KBM-7 (cell line): ENCODE results near the gene BICDL1.

Experiments used
- DNase-seq: peaks from one replicate; pipeline ENCODE4 v3.0.0-alpha.2; 2015
- in situ Hi-C: fragments of 300-500 bp; cut with MboI; formaldehyde crosslinking; loops from 2 replicates; pipeline ENCODE4 v1.14.3; 2020; ENCODE audit warnings: low sequenced_read_pairs, low pct_unique_long_range_greater_than_20kb, mixed read lengths

The BICDL1 gene

DNA sequence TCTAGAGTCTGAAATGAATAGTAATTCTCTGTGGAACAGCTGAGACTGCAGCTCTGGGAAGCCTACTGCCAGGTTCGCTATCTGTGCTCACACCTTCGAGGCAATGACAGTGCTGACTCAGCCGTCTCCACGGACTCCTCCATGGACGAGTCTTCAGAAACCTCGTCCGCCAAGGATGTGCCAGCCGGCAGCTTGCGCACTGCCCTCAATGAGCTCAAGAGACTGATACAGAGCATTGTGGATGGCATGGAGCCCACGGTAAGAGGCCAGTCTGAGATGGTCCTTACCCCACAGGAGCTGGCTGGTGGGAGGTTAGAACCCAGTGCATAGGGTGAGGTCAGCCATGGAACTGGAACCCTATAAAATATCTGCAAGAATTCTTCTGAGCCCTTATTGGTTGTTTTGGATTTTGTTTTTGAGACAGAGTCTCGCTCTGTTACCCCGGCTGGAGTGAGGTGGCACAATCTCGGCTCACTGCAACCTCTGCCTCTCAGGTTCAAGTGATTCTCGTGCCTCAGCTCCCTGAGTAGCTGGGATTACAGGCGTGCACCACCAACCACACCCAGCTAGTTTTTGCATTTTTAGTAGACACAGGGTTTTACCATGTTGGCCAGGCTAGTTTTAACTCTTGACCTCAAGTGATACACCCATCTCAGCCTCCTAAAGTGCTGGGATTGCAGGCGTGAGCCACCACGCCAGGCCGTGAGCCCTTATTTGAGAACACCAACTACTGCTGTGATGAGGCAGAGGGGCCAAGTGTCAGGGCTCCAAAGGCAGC, 83.6 kb downstream of the BICDL1 start:
- DNase-seq = no peak
- in situ Hi-C loops = no loop called here

DNA sequence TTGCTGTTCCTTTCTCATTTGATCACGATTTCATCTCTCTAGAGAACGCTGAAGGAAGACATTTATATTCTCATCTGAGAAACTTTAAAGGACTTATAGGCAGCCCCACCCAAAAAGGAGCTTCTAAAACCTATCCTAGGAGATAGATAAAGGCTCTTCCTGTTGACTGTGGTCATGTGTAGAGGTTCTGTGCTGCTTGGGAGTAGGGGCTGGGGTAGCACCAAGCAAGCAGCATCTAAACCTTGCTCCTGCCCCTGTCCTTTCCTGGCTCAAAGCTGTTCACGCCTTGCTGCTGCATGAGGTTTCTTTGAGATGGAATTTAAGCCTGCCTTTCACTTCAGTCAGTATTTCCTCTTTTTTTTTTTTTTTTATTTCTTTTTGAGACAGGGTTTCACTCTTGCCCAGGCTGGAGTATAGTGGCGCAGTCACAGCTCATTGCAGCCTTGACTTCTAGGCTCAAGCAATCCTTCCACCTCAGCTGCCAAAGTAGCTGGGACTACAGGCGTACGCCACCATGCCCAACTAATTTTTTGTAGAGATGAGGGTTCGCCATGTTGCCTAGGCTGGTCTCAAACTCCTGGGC, 86.1 kb downstream of the BICDL1 start:
- peak; percentile 44 for DNase-seq
- in situ Hi-C loops = no loop called here

DNA sequence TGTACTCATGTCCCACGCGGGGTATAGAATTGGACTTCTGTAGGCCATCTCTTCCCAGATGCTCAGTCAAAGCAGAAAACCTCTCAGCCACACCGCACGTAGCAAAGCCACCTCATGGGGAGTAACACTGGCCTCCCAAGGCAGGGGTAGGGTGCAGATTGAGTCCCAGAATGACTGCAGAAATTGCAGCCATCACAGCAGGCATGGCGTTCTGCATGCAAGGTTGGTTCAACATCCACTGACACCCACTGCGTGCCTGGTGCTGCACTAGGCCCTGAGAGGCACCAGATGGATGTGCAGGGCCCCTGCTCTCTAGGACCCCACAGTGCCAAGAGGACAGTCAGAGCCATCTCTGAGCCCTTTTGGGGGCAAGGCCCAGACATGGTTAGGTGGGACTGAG, 87.6 kb downstream of the BICDL1 start:
- in situ Hi-C loops = no loop called here
- no peak for DNase-seq

DNA sequence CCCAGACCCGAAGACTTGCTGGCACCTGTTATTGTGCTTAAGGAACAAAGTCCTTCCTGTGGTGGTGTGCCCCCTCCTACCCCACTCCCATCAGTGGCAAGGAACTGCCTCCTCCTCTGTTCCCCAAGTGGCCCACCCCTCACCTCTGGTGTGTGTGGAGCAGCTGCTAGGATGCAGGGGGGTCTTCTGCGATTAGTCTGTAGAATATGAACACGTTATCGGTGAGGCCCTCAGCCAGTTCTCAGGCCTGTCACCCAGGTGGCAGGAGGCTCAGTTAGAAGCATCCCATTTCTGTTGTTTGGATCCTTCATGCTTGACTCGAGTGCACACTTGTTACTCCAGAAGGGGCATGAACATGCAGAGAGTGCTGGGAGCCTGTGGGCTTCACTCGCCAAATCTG, 88.2 kb downstream of the BICDL1 start:
- in situ Hi-C loops = no loop called here
- DNase-seq = no peak

DNA sequence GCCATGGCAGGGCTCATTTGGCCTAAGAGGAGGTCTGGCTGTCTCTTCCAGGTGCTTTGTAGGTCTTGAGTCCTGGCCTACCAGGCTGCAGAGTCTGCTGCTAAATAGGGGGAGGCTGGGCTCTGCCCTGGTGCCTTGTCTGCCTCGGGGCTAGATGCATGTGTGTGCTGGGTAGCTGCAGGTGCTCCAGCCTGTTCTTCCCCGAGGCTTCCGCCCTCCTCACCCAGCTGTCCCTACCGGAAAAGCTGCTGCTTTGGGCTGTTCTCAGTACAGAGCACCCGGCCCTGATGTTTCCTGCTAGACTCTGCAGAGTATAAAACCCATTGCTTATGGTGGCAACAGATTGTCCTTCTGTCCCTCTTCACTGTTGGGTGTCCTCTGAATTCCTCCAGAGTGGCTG, 89.8 kb downstream of the BICDL1 start:
- in situ Hi-C loops = no loop called here
- no peak for DNase-seq

DNA sequence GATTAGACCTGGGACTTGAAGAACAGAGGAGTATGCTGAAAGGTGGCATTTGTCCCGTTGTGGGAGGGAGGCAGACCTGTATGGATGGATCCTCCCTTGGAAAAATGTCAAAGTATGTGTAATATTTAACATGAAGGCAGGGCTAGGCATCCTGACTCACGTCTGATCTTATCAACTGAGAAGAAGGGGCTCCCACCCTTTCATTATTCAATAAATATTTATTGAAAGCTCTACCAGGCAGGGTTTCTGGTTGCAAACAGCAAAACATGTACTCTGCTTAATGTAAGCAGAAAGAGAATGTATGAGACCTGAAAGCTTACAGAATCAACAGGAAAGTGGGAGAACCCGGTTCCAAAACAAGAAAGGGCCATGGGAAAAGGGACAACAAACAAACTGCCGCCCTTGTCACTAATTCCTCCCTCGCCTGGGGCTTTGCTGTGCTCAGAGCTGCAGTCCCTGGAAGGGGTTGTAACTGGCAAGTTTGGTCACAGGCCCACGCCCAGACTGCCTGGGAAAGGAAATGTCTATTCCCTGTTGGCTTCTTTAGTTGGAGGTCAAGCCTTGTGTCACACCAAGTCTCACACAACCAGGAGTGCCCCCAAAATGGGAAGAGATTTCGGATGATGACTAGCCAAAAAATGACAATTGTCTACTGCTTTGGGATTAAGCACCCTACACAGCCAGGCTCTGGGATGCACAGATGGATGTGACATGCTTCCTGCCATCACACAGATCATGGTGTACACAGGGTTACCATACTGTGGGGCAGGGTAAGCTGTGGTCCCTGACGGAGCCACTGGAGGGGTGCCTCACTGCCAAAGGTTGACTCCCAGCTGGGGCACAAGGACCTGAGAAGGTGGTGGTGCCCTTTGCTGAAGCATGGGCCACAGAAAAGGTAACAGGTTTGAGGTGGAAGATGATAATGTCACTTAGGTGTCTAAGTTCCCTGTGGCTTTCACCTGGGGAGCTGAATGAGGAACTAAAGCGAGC, 90.7 kb downstream of the BICDL1 start:
- no peak for DNase-seq
- in situ Hi-C loops = no loop called here

DNA sequence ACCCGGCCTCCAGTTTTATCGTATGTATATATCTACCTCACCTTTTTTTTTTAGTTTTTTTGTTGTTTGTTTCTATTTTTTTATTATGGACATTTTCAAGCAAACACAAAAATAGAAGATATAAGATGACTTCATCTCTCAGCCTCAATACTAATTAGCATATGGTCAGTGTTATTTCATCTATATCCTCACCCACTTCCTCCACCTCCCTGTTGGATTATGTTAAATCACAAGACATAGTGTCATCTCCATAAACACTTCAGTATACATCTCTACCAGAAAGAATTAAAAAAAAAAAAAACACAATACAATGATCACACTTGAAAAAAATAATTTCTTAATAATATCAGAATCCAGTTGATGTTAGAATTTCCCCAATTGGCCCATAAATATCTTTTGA, 92.6 kb downstream of the BICDL1 start:
- in situ Hi-C loops = no loop called here

DNA sequence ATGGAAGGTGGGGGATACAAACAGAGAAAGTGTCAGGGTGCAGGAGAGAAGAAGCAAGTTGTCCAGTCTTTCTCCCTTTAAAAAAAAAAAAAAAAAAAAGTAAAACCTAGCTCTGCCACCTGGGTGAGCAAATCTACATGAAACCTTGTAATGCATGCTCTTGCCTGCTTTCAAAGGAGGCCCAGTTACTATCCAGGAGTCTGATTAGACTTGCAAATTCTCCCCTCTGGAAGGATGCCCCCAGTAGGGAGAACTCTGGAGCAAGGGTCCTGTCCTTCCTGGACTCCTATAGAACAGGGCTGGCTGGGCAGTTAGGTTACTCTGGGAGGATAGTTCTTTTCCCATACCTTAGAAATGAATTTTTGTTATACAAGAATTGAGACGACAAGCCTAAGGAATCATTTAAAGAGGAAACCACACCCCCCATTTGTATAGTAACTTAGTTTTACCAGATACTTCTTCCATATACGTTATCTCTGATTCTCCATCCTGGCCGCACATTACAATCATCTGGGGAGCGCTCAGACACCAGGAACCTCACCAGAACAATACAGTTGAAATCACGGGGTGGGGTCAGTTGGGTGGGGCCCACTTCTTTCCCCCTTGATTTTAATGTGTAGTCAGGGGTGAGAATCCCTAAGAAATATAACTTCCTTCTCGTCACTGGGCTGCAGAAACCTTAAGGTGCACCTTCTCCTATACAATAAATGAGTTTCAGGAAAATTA, 97.0 kb downstream of the BICDL1 start:
- in situ Hi-C loops = no loop called here
- no peak for DNase-seq

More for the DNA sequence above, 92.6 kb downstream of the BICDL1 start:
- DNase-seq = no peak

DNA sequence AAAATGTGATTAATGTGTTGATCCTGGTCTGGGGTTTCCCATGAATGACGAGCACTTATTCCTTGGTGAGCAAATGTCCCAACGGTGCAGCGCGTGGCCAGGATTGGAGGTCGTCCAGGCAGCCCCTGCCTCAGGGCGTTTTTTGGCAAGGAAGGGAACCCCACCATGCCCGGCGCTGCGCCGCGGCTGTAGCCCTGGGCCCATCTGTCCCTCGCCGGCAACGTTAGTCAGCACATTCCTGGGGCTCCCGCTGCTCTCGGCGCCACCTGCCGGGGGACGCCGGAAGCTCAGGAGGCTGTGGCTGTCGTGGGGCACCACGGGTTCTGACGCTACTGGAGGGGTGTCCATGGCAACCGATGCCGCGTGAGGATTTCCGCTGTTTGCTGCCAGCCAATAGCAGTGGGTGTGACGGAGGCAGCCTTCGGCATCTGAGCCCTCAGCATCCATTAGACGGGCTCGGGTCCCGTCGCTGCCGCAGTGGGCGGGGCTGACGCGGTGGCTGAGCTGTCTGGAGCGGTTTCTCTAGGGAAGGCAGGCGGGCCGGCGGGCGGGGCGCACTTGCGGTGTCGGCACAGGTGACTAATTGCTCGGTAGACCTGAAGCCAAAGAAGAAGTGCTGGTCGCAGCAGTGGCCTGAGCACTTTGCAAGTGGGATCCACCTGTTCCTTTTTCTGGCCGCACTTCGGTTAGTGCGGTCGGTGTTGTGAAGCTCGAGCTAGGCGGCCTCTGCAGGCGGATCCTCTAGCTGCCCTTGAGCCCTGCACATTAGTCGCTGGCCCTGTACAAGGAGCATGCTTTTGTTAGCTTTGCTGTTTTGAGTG, 98.0 kb downstream of the BICDL1 start:
- in situ Hi-C loops = no loop called here
- DNase-seq = peak; percentile 99

DNA sequence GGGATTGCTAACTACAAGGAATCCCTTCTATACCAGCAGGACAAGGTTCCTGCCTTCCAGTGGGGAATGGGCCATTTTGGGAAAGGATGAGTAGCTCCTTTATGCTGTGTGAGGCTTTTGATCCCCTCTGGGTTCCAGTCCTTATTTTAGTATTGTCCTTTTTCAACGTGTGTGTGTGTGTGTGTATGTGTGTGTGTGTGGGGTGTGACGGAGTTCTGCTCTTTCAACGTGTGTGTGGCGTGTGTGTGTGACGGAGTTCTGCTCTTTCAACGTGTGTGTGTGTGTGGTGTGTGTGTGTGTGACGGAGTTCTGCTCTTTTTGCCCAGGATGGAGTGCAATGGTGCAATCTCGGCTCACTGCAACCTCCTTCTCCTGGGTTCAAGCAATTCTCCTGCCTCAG, 100.1 kb downstream of the BICDL1 start:
- in situ Hi-C loops = no loop called here
- DNase-seq = no peak

DNA sequence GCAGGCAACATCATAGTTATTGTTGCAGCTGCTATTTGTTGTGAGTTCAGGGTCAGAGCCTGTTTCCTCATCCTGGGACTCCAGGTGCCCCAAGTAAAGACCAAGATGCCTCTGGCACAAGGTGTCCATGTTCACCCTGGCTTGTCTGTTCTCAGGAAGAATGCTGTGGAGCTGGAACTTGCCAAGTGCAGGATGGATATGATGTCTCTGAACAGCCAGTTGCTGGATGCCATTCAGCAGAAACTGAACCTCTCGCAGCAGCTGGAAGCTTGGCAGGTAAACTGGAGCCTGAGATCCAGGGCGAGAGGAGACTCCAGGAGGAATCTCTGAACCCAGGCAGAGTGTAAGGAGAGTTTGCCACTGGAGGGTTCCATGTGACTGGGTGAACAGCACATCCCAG, 100.8 kb downstream of the BICDL1 start:
- DNase-seq = no peak
- in situ Hi-C loops = no loop called here

DNA sequence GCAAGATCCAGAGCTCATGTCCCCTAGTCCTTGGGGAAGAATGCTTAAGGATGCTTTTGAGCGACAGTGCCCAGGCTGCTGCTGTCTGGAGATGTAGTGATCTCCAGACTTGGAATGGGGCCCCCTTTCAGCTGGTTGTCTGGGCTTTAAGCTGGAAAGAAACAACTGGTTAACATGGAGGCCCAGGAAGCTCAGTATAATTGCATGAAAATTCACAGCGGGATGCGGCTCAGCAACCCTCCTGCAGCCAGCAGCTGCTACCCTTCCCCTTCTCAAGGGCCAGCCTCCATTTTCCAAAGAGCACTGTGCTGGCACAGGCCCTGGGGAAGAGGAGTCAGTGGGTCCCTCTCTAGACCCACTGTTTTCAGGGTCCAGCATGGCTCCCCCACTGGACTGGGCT, 101.2 kb downstream of the BICDL1 start:
- in situ Hi-C loops = no loop called here
- no peak for DNase-seq

DNA sequence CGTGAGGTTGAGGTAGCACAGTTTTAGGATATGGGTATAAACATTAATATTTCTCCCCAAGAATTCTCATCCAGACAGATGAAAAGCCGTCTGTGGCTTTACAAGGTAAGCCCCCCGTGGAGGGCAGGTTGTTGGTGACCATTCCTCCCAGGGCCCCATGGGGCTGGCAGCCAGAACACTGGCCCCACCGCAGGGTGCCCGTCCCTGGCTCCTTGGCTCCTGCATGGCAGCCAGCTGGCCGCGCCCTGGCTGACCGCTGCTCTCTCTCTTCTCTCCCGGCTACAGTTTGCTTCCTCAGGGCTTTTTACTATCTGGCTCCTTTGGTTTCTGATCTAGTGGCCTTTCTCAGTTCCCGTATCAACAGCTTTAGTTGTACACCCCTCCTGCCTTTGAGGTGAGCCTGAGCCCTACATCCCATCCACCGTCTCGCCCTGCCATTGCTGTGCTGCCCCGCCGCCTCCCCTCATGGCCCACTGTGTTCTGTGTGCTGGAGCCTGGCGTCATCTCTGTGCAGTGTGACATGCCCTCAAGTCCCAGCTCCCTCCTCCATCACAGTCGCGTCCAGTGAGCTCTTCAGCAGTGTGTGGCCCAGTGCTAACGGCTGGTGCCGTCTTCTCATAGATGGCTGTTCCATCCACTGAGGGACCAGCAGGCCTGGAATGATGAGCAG, 101.7 kb downstream of the BICDL1 start:
- DNase-seq = no peak
- in situ Hi-C loops = no loop called here

DNA sequence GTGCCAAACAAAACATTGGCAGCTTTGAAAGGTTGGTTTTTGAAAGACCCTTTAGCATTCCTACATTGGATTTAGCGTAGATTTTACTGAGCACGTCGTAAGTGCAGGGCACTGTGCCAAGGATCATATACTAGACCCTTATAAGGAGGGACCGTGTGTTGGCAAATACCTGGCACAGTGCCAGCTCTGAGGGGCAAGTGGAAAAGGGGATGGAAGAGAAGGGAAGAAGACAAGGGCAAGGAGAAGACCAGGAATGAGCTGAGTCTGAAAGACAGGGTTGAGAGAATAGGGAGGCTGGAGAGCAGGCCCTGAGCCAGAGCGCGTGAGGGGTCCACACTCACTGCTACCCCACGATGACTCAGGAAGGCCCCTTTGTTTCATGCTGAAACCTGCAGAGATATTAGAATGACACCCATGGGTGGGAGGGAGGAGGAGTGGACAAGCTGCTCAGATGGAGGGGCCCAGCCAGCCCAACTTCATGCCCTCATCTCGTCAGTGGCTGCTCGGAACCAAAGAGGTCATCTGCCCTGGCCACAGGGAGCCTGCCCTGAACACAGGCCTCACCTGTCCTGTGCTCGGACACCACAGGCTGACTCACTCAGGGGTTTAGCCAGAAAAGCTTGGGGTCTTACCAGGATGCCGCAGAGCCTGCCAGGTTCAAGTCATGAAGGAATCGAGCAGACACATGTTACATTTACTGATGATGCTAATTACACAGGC, 102.5 kb downstream of the BICDL1 start:
- in situ Hi-C loops = no loop called here
- no peak for DNase-seq

DNA sequence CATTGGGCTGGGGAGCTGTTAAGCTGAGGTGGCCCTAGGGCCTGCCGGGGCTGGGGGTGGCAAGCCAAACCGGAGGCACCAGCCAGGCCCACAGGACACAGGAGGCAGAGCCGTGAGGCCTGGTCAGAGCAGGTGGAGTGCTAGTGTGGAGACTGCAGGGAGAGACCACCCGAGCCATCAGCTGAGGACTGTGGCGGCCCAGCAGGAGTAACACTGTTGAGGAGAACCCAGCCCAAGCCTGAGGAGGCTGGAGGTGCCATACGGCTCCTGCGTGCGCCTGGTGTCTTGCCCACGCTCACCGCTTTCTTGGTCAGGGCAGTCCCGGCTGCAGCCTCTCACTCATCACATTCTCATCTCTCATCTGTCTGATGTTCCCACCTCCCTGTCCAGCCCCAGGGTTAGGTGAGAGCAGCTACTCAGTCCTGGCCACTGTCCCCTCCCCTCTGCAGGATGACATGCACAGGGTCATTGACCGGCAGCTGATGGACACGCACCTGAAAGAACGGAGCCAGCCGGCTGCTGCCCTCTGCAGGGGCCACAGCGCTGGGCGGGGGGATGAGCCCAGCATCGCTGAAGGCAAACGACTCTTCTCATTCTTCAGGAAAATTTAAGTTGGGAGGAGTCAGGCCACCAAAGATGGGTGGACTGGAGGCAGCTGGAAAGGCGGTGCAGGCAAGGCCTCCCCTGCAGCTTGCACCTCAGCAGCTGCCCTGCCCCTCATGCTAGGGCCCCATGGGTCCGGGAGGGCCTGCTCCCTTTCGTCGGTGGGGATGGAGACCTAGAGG, 103.7 kb downstream of the BICDL1 start:
- DNase-seq = no peak
- in situ Hi-C loops = no loop called here

DNA sequence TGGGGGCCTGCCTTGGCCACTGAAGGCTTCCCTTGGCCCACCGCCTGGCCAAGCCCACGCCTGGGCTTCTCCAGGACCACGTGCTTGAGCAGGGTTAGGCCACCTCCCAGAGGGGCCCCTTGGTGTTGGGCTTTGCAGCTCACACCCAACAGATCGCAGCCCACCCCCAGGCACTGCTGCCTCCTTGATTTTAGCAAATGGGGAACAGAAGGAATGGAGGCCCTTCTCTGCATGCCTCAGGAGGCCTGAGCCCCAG, 104.2 kb downstream of the BICDL1 start:
- DNase-seq = no peak
- in situ Hi-C loops = no loop called here
